Suprapubic skin (tissue), 4 donors: Measurements from ENCODE around the gene CSNK1G1. TPM values are rescaled to one million over a fixed set of nuclear protein-coding genes. Genes with fewer than 3 reads are reported as not detected.
"Not testable (repeated sequence)": the region's sequence is repeated elsewhere in the genome, so short reads cannot be mapped to it uniquely, and the experiment has no call there.

Source experiments
- DNase-seq, 2 donors: peaks; one replicate each; pipeline ENCODE4 v3.0.0-alpha.2; 2019; ENCODE audit warnings: low spot score in 2 of 2
- H3K27ac ChIP-seq: fragments of 200-600 bp; sonication (generic); one replicate; pipeline ENCODE4 v1.5.1; 2019
- H3K27me3 ChIP-seq: fragments of 200-600 bp; sonication (generic); one replicate; pipeline ENCODE4 v1.5.1; 2019
- H3K36me3 ChIP-seq: fragments of 200-600 bp; sonication (generic); one replicate; pipeline ENCODE4 v1.5.1; 2019
- H3K4me1 ChIP-seq: fragments of 200-600 bp; sonication (generic); one replicate; pipeline ENCODE4 v1.5.1; 2019
- H3K4me3 ChIP-seq: fragments of 200-600 bp; sonication (generic); one replicate; pipeline ENCODE4 v1.5.1; 2019; ENCODE audit warnings: mild to moderate bottlenecking
- H3K9me3 ChIP-seq: fragments of 200-600 bp; sonication (generic); one replicate; pipeline ENCODE4 v1.5.1; 2019
- CTCF ChIP-seq, 2 donors: fragments of 200-600 bp in 1 of 2; fragments of 450-650 bp in 1 of 2; sonication (generic) in 1 of 2; IDR thresholded peaks; one replicate each; pipeline ENCODE4 v1.5.1; 2016 to 2019; ENCODE audit warnings: antibody characterized with exemption in 2 of 2, mild to moderate bottlenecking in 1 of 2, moderate library complexity in 1 of 2
- EP300 ChIP-seq: sonication (generic); formaldehyde crosslinking; IDR thresholded peaks from one replicate; pipeline ENCODE4 v1.6.1; 2017; ENCODE audit warnings: antibody characterized with exemption
- POLR2A ChIP-seq, 2 donors: fragments of 450-650 bp; IDR thresholded peaks; one replicate each; pipeline ENCODE4 v1.6.1; 2017; ENCODE audit warnings: antibody characterized with exemption in 2 of 2, mild to moderate bottlenecking in 2 of 2, moderate library complexity in 2 of 2
- POLR2AphosphoS5 ChIP-seq, 3 donors: sonication (generic); formaldehyde crosslinking; IDR thresholded peaks; one replicate each; pipeline ENCODE4 v1.6.1; 2017; ENCODE audit warnings: antibody characterized with exemption in 3 of 3
- WGBS: methylation state at CpG from one replicate; pipeline ENCODE4 v1.1.5; 2018; 5-methylcytosine and 5-hydroxymethylcytosine counted together
- total RNA-seq, 4 donors: library from RNA; depleted of rRNA; stranded (reverse); fragments of >200 nt; gene quantifications; one replicate each; pipeline ENCODE4 v1.1.0, GENCODE V29; 2016

CSNK1G1 gene
- total RNA-seq = 10 to 100 TPM; 15.9 to 28.8 (median 23.9) TPM

- Histone ChIP-seq H3K4me3 (peak within 1 kb of the TSS; percentile 87), H3K9me3 (no peaks in the 10 kb centered on the region), H3K27me3 (no peaks in the 10 kb centered on the region), H3K36me3 (no peaks in the 10 kb centered on the region), H3K4me1 (peaks cover 14% of the 10 kb centered on the region), H3K27ac (peak within 1 kb of the TSS; percentile 83)
- peak; percentile 96 to 97 for DNase-seq
- TF ChIP-seq EP300 = no peak
- peak; percentile 20 to 44 for TF ChIP-seq CTCF (IDR thresholded peaks at IDR 0.05)
- peak in 2 of 3 donors; percentile 31 to 34 for TF ChIP-seq POLR2AphosphoS5 (IDR thresholded peaks at IDR 0.05)
- WGBS = under 1% methylated on average over 37 of the region's 42 CpGs
These were observed at the start of gene CSNK1G1 for GRCh38 chr15:64355944-64356709. CSNK1G1 (minus strand) TSS chr15:64356173; CDS start chr15:64300499, 55,674 bp downstream.

- no peaks in the 10 kb centered on the region for H3K27me3 ChIP-seq
These were observed 44.6 kb upstream of the CSNK1G1 start for GRCh38 chr15:64400583-64400982.

GRCh38 chr15:64398575-64398974, 42.6 kb upstream of the CSNK1G1 start:
- Histone ChIP-seq H3K27me3 (no peaks in the 10 kb centered on the region), H3K4me3 (no peak overlapping the region), H3K36me3 (peaks cover 96% of the 10 kb centered on the region), H3K4me1 (no peaks in the 10 kb centered on the region), H3K9me3 (no peaks in the 10 kb centered on the region), H3K27ac (no peak overlapping the region)
- TF ChIP-seq POLR2A (IDR thresholded peaks at IDR 0.05) = no peak
- WGBS = 100% methylated on average over 2 of the region's 2 CpGs
- DNase-seq = no peak

More at GRCh38 chr15:64400583-64400982, 44.6 kb upstream of the CSNK1G1 start:
- no peaks in the 10 kb centered on the region for H3K4me1 ChIP-seq
- no peaks in the 10 kb centered on the region for H3K9me3 ChIP-seq
- peaks cover 91% of the 10 kb centered on the region for H3K36me3 ChIP-seq
- H3K4me3 ChIP-seq = no peak overlapping the region
- no peak for DNase-seq
- TF ChIP-seq POLR2A (IDR thresholded peaks at IDR 0.05) (no peak), POLR2AphosphoS5 (IDR thresholded peaks at IDR 0.05) (no peak), EP300 (no peak), CTCF (IDR thresholded peaks at IDR 0.05) (no peak)
- WGBS = 93% methylated on average over 2 of the region's 2 CpGs
- no peak overlapping the region for H3K27ac ChIP-seq

- Histone ChIP-seq H3K27ac (no peak overlapping the region), H3K4me1 (no peaks in the 10 kb centered on the region), H3K36me3 (peaks cover 79% of the 10 kb centered on the region), H3K4me3 (no peak overlapping the region), H3K27me3 (no peaks in the 10 kb centered on the region), H3K9me3 (no peaks in the 10 kb centered on the region)
- 94% methylated on average over 5 of the region's 5 CpGs for WGBS
- DNase-seq = no peak
- no peak for TF ChIP-seq POLR2AphosphoS5 (IDR thresholded peaks at IDR 0.05)
- TF ChIP-seq EP300 = no peak
These were observed 40.8 kb upstream of the CSNK1G1 start for GRCh38 chr15:64396789-64397188.

- not testable (repeated sequence) for H3K9me3 ChIP-seq, H3K4me3 ChIP-seq, H3K27ac ChIP-seq, H3K27me3 ChIP-seq, DNase-seq
- Histone ChIP-seq H3K4me1 (peaks cover 12% of the 10 kb centered on the region), H3K36me3 (peaks cover 42% of the 10 kb centered on the region)
- 79% methylated on average over 3 of the region's 3 CpGs for WGBS
These were observed 36.5 kb upstream of the CSNK1G1 start for GRCh38 chr15:64392471-64392870.

- Histone ChIP-seq H3K4me1 (peaks cover 17% of the 10 kb centered on the region), H3K36me3 (peaks cover 8% of the 10 kb centered on the region), H3K27ac (no peak overlapping the region), H3K4me3 (peak overlapping the region; percentile 86), H3K9me3 (no peaks in the 10 kb centered on the region), H3K27me3 (no peaks in the 10 kb centered on the region)
- 85% methylated on average over 5 of the region's 5 CpGs for WGBS
- no peak for TF ChIP-seq CTCF (IDR thresholded peaks at IDR 0.05)
- TF ChIP-seq EP300 = no peak
- TF ChIP-seq POLR2AphosphoS5 (IDR thresholded peaks at IDR 0.05) = no peak
- no peak for TF ChIP-seq POLR2A (IDR thresholded peaks at IDR 0.05)
- DNase-seq = no peak
These were observed 33.1 kb upstream of the CSNK1G1 start for GRCh38 chr15:64389036-64389435.
